Mucosa of rectum (tissue), 2 donors: ENCODE data around the gene DYSF.

Experiments used
- H3K27ac ChIP-seq, 2 donors: one replicate each; pipeline ENCODE4 v1.7.0; 2013; ENCODE audit warnings: inconsistent platforms in 2 of 2, low read depth in 2 of 2, low read length in 2 of 2
- H3K27me3 ChIP-seq, 2 donors: one replicate each; pipeline ENCODE4 v1.7.0; 2013; ENCODE audit warnings: low read length in 2 of 2; ENCODE audit not compliant: control insufficient read depth in 2 of 2, insufficient read depth in 2 of 2
- H3K36me3 ChIP-seq, 2 donors: one replicate each; pipeline ENCODE4 v1.7.0; 2013; ENCODE audit warnings: low read length in 2 of 2; ENCODE audit not compliant: control insufficient read depth in 2 of 2, insufficient read depth in 2 of 2
- H3K4me1 ChIP-seq, 2 donors: one replicate each; pipeline ENCODE4 v1.7.0; 2013; ENCODE audit warnings: low read length in 2 of 2, mild to moderate bottlenecking in 1 of 2; ENCODE audit not compliant: control insufficient read depth in 2 of 2, insufficient read depth in 2 of 2
- H3K4me3 ChIP-seq, 2 donors: one replicate each; pipeline ENCODE4 v1.7.0; 2013; ENCODE audit warnings: low read length in 2 of 2
- H3K9ac ChIP-seq, 2 donors: one replicate each; pipeline ENCODE4 v1.7.0; 2013; ENCODE audit warnings: low read length in 2 of 2, low read depth in 1 of 2, mild to moderate bottlenecking in 1 of 2
- H3K9me3 ChIP-seq, 2 donors: one replicate each; pipeline ENCODE4 v1.7.0; 2013; ENCODE audit warnings: low read length in 2 of 2; ENCODE audit not compliant: control insufficient read depth in 2 of 2
- donor health status: healthy.
- donor health status: Normal muscosa, but diverticular disease.

The DYSF gene

GRCh38 chr2:71555798-71556454, 102.6 kb downstream of the DYSF start:
- no peaks in the 10 kb centered on the region for H3K4me1 ChIP-seq
- H3K27ac ChIP-seq, result no peak overlapping the region
- H3K36me3 ChIP-seq, result no peaks in the 10 kb centered on the region
- no peaks in the 10 kb centered on the region for H3K9me3 ChIP-seq
- H3K9ac ChIP-seq, result no peak overlapping the region
- no peak overlapping the region for H3K4me3 ChIP-seq
- H3K27me3 ChIP-seq, result peaks cover 0 to 2% of the 10 kb centered on the region in 2 donors

- H3K4me3 ChIP-seq, result no peak overlapping the region
- no peaks in the 10 kb centered on the region for H3K4me1 ChIP-seq
- H3K36me3 ChIP-seq, result no peaks in the 10 kb centered on the region
- H3K27ac ChIP-seq, result no peak overlapping the region
- H3K27me3 ChIP-seq, result peaks cover 0 to 2% of the 10 kb centered on the region in 2 donors
- no peak overlapping the region for H3K9ac ChIP-seq
- H3K9me3 ChIP-seq, result no peaks in the 10 kb centered on the region
Measured at GRCh38 chr2:71556692-71557250, 103.4 kb downstream of the DYSF start.

- H3K9ac ChIP-seq, result no peak overlapping the region
- H3K27me3 ChIP-seq, result peaks cover 0 to under 1% of the 10 kb centered on the region in 2 donors
- H3K9me3 ChIP-seq, result no peaks in the 10 kb centered on the region
- no peaks in the 10 kb centered on the region for H3K4me1 ChIP-seq
- no peak overlapping the region for H3K27ac ChIP-seq
- H3K36me3 ChIP-seq, result no peaks in the 10 kb centered on the region
- no peak overlapping the region for H3K4me3 ChIP-seq
Measured at GRCh38 chr2:71557321-71557720, 104.0 kb downstream of the DYSF start.

- H3K4me3 ChIP-seq, result no peak overlapping the region
- no peak overlapping the region for H3K27ac ChIP-seq
- H3K36me3 ChIP-seq, result no peaks in the 10 kb centered on the region
Measured at GRCh38 chr2:71558300-71559051, 105.1 kb downstream of the DYSF start.

GRCh38 chr2:71559080-71559827, 105.9 kb downstream of the DYSF start:
- no peaks in the 10 kb centered on the region for H3K4me1 ChIP-seq
- H3K36me3 ChIP-seq, result no peaks in the 10 kb centered on the region
- no peaks in the 10 kb centered on the region for H3K27me3 ChIP-seq
- H3K9ac ChIP-seq, result no peak overlapping the region
- no peak overlapping the region for H3K27ac ChIP-seq
- H3K4me3 ChIP-seq, result no peak overlapping the region
- H3K9me3 ChIP-seq, result no peaks in the 10 kb centered on the region

More at GRCh38 chr2:71558300-71559051, 105.1 kb downstream of the DYSF start:
- Histone ChIP-seq H3K27me3 (no peaks in the 10 kb centered on the region), H3K4me1 (no peaks in the 10 kb centered on the region), H3K9ac (no peak overlapping the region), H3K9me3 (no peaks in the 10 kb centered on the region)

- Histone ChIP-seq H3K9me3 (no peaks in the 10 kb centered on the region), H3K36me3 (no peaks in the 10 kb centered on the region), H3K27me3 (no peaks in the 10 kb centered on the region), H3K4me3 (no peak overlapping the region), H3K9ac (no peak overlapping the region), H3K4me1 (no peaks in the 10 kb centered on the region), H3K27ac (no peak overlapping the region)
Measured at GRCh38 chr2:71559828-71560637, 106.7 kb downstream of the DYSF start.

- Histone ChIP-seq H3K36me3 (no peaks in the 10 kb centered on the region), H3K27ac (no peak overlapping the region), H3K9ac (no peak overlapping the region), H3K4me1 (no peaks in the 10 kb centered on the region), H3K27me3 (no peaks in the 10 kb centered on the region), H3K4me3 (no peak overlapping the region), H3K9me3 (no peaks in the 10 kb centered on the region)
Measured at GRCh38 chr2:71560638-71561011, 107.3 kb downstream of the DYSF start.

- no peaks in the 10 kb centered on the region for H3K36me3 ChIP-seq
- H3K9me3 ChIP-seq, result no peaks in the 10 kb centered on the region
- no peaks in the 10 kb centered on the region for H3K4me1 ChIP-seq
- H3K27me3 ChIP-seq, result no peaks in the 10 kb centered on the region
- H3K9ac ChIP-seq, result no peak overlapping the region
- no peak overlapping the region for H3K4me3 ChIP-seq
- H3K27ac ChIP-seq, result no peak overlapping the region
Measured at GRCh38 chr2:71561441-71562267, 108.3 kb downstream of the DYSF start.

GRCh38 chr2:71562518-71562917, 109.2 kb downstream of the DYSF start:
- Histone ChIP-seq H3K27me3 (no peaks in the 10 kb centered on the region), H3K9ac (no peak overlapping the region), H3K4me1 (no peaks in the 10 kb centered on the region), H3K9me3 (no peaks in the 10 kb centered on the region), H3K4me3 (no peak overlapping the region), H3K36me3 (no peaks in the 10 kb centered on the region), H3K27ac (no peak overlapping the region)
